Measurements from ENCODE around the gene ZNF90.

GRCh38 chr19:20028611-20029010 is 49.2 kb upstream of the ZNF90 start:
- TF ChIP-seq CTCF (conservative IDR thresholded peaks at IDR 0.05; ENCODE audit: low read depth, low read length) (no peak), EZH2 (IDR thresholded peaks at IDR 0.05; ENCODE audit: borderline replicate concordance, low read depth, low read length, poor library complexity, severe bottlenecking) (no peak)

Data from A673 (cell line).